Breast epithelium (tissue), 4 donors: ENCODE data around the gene PRDM7. TPM values are rescaled to one million over a fixed set of nuclear protein-coding genes. Genes with fewer than 3 reads are reported as not detected.

Experiments used
- DNase-seq, 2 donors: peaks; one replicate each; pipeline ENCODE4 v3.0.0-alpha.2; 2019; ENCODE audit warnings: low spot score in 2 of 2
- H3K27ac ChIP-seq, 2 donors: fragments of 200-600 bp; sonication (generic) in 1 of 2; one replicate each; pipeline ENCODE4 v1.5.1; 2016 to 2019; ENCODE audit warnings: mild to moderate bottlenecking in 1 of 2
- H3K27me3 ChIP-seq, 2 donors: fragments of 200-600 bp; sonication (generic) in 1 of 2; one replicate each; pipeline versions ENCODE4 v1.5.1 to v1.6.0; 2017 to 2019; ENCODE audit warnings: control low read depth in 1 of 2, mild to moderate bottlenecking in 1 of 2
- H3K36me3 ChIP-seq: fragments of 200-600 bp; one replicate; pipeline ENCODE4 v1.5.1; 2019
- H3K4me1 ChIP-seq, 2 donors: fragments of 200-600 bp; sonication (generic); one replicate each; pipeline ENCODE4 v1.5.1; 2016 to 2019; ENCODE audit warnings: control low read depth in 1 of 2
- H3K4me3 ChIP-seq, 3 donors: fragments of 200-600 bp; sonication (generic); 1 replicate in 2 of 3; 2 replicates in 1 of 3; pipeline ENCODE4 v1.5.1; 2016 to 2019; ENCODE audit warnings: mild to moderate bottlenecking in 3 of 3, moderate library complexity in 2 of 3
- H3K9me3 ChIP-seq, 2 donors: fragments of 200-600 bp; sonication (generic) in 1 of 2; one replicate each; pipeline ENCODE4 v1.5.1; 2016 to 2019; ENCODE audit warnings: control low read depth in 1 of 2
- CTCF ChIP-seq, 3 donors: fragments of 450-650 bp; IDR thresholded peaks; one replicate each; pipeline ENCODE4 v1.5.1; 2016 to 2017; ENCODE audit warnings: antibody characterized with exemption in 3 of 3, mild to moderate bottlenecking in 3 of 3, moderate library complexity in 3 of 3
- POLR2A ChIP-seq: fragments of 450-650 bp; IDR thresholded peaks from one replicate; pipeline ENCODE4 v1.6.1; 2016; ENCODE audit warnings: antibody characterized with exemption, mild to moderate bottlenecking, moderate library complexity
- POLR2AphosphoS5 ChIP-seq, 3 donors: sonication (generic); formaldehyde crosslinking; IDR thresholded peaks; one replicate each; pipeline ENCODE4 v1.6.1; 2017; ENCODE audit warnings: antibody characterized with exemption in 3 of 3
- intact Hi-C: fragments of 100-400 bp; cut with DNase I; formaldehyde crosslinking; loops from one replicate; pipeline ENCODE4 v1.15.1; 2023; ENCODE audit warnings: low total_unique reads
- total RNA-seq, 3 donors: library from RNA; depleted of rRNA; stranded (reverse); fragments of >200 nt; gene quantifications; one replicate each; pipeline ENCODE4 v1.1.0, GENCODE V29; 2016

Gene PRDM7
- total RNA-seq, 3 donors from 2014 or later: not detected

GRCh38 chr16:90012991-90013745, 64.0 kb downstream of the PRDM7 start:
- Histone ChIP-seq H3K27ac (no peak overlapping the region), H3K27me3 (no peaks in the 10 kb centered on the region), H3K4me1 (no peaks in the 10 kb centered on the region), H3K36me3 (no peaks in the 10 kb centered on the region), H3K4me3 (no peak overlapping the region), H3K9me3 (no peaks in the 10 kb centered on the region)
- TF ChIP-seq CTCF (IDR thresholded peaks at IDR 0.05): no peak
- no peak for TF ChIP-seq POLR2AphosphoS5 (IDR thresholded peaks at IDR 0.05)
- no peak for DNase-seq
- intact Hi-C loops: no loop called here

GRCh38 chr16:90011908-90012501, 65.1 kb downstream of the PRDM7 start:
- intact Hi-C loops: loop anchor here (2.0 kb wide), 1 partner anchor 31 kb away; no protein-coding TSS in a partner anchor
- Histone ChIP-seq H3K4me1 (no peaks in the 10 kb centered on the region), H3K27ac (no peak overlapping the region), H3K27me3 (no peaks in the 10 kb centered on the region), H3K4me3 (no peak overlapping the region), H3K9me3 (no peaks in the 10 kb centered on the region), H3K36me3 (no peaks in the 10 kb centered on the region)
- TF ChIP-seq POLR2A (no peak), CTCF (IDR thresholded peaks at IDR 0.05) (no peak), POLR2AphosphoS5 (IDR thresholded peaks at IDR 0.05) (no peak)
- DNase-seq: no peak

GRCh38 chr16:90011508-90011819, 65.7 kb downstream of the PRDM7 start:
- Histone ChIP-seq H3K4me1 (no peaks in the 10 kb centered on the region), H3K4me3 (no peak overlapping the region), H3K9me3 (no peaks in the 10 kb centered on the region), H3K27me3 (no peaks in the 10 kb centered on the region), H3K36me3 (no peaks in the 10 kb centered on the region), H3K27ac (no peak overlapping the region)
- intact Hi-C loops: loop anchor here (2.0 kb wide), 1 partner anchor 31 kb away; no protein-coding TSS in a partner anchor
- TF ChIP-seq POLR2AphosphoS5 (IDR thresholded peaks at IDR 0.05): no peak
- no peak for TF ChIP-seq CTCF (IDR thresholded peaks at IDR 0.05)
- TF ChIP-seq POLR2A: no peak
- no peak for DNase-seq

GRCh38 chr16:90010676-90011507, 66.2 kb downstream of the PRDM7 start:
- Histone ChIP-seq H3K36me3 (no peaks in the 10 kb centered on the region), H3K9me3 (no peaks in the 10 kb centered on the region), H3K4me1 (no peaks in the 10 kb centered on the region), H3K27me3 (no peaks in the 10 kb centered on the region), H3K27ac (no peak overlapping the region), H3K4me3 (no peak overlapping the region)
- intact Hi-C loops: loop anchor here (2.0 kb wide), 1 partner anchor 30 kb away; no protein-coding TSS in a partner anchor
- no peak for TF ChIP-seq CTCF (IDR thresholded peaks at IDR 0.05)
- TF ChIP-seq POLR2AphosphoS5 (IDR thresholded peaks at IDR 0.05): no peak
- TF ChIP-seq POLR2A: no peak
- DNase-seq: no peak
